ENCODE data around the gene ZMAT5. TPM values are rescaled to one million over a fixed set of nuclear protein-coding genes. Genes with fewer than 3 reads are reported as not detected.
A peak's percentile ranks its signal among the peaks of the same experiment; 100 is the strongest.

ZMAT5 gene
- total RNA-seq, 1 donor from 2014 or later, result 20.2 TPM

DNA sequence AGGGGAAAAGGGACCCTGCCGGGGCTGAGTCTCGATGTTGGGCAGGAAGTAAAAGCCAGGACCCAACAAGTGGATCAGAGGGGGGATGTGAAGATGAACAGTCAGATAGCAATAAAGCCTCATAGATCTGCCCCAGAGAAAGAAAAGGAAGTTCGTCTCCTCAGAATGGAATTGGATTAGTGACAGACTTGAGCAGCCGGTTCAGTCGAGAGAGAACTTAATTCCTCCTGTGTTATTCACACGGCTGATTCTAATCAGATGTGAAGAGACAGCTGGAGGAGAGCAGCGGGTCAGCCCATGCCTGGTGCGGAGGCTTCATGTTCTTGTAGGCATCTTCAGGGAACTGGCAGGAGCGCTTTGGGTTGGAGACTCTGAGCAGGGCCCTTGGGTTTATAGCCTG lies 76.3 kb downstream of the ZMAT5 start:
- no peak overlapping the region for H3K4me3 Mint-ChIP-seq (ENCODE audit: unreplicated experiment)
- TF ChIP-seq, protein P1, sequence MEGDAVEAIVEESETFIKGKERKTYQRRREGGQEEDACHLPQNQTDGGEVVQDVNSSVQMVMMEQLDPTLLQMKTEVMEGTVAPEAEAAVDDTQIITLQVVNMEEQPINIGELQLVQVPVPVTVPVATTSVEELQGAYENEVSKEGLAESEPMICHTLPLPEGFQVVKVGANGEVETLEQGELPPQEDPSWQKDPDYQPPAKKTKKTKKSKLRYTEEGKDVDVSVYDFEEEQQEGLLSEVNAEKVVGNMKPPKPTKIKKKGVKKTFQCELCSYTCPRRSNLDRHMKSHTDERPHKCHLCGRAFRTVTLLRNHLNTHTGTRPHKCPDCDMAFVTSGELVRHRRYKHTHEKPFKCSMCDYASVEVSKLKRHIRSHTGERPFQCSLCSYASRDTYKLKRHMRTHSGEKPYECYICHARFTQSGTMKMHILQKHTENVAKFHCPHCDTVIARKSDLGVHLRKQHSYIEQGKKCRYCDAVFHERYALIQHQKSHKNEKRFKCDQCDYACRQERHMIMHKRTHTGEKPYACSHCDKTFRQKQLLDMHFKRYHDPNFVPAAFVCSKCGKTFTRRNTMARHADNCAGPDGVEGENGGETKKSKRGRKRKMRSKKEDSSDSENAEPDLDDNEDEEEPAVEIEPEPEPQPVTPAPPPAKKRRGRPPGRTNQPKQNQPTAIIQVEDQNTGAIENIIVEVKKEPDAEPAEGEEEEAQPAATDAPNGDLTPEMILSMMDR (IDR thresholded peaks at IDR 0.05; ENCODE audit: unreplicated experiment), result no peak
- DNase-seq (ENCODE audit: low spot score), result no peak
- no peaks in the 10 kb centered on the region for H3K9me3 Mint-ChIP-seq (ENCODE audit: unreplicated experiment)
- peaks cover 12% of the 10 kb centered on the region for H3K4me1 Mint-ChIP-seq (ENCODE audit: unreplicated experiment)
- H3K27me3 Mint-ChIP-seq (ENCODE audit: unreplicated experiment), result peaks cover 3% of the 10 kb centered on the region
- no peak overlapping the region for H3K27ac Mint-ChIP-seq (ENCODE audit: unreplicated experiment)
- peaks cover 11% of the 10 kb centered on the region for H3K36me3 Mint-ChIP-seq (ENCODE audit: low read depth, unreplicated experiment)

DNA sequence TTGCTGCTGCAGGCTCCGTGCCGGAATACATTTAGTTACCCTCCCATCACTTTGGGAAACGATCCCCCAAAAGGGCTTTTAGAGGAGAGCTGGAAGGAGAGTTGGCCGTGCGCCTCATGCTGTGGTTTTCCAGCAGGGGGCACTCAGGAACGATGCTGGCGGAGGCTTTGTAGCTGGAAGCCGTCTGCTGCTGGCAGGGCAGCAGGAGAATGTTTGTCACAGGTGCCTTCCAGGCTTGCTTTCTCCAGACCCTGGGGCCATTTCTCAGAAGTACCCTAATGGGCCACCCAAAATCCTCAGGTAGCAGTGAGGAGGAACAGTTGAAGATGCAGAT lies 77.0 kb downstream of the ZMAT5 start:
- H3K4me3 Mint-ChIP-seq (ENCODE audit: unreplicated experiment), result no peak overlapping the region

DNA sequence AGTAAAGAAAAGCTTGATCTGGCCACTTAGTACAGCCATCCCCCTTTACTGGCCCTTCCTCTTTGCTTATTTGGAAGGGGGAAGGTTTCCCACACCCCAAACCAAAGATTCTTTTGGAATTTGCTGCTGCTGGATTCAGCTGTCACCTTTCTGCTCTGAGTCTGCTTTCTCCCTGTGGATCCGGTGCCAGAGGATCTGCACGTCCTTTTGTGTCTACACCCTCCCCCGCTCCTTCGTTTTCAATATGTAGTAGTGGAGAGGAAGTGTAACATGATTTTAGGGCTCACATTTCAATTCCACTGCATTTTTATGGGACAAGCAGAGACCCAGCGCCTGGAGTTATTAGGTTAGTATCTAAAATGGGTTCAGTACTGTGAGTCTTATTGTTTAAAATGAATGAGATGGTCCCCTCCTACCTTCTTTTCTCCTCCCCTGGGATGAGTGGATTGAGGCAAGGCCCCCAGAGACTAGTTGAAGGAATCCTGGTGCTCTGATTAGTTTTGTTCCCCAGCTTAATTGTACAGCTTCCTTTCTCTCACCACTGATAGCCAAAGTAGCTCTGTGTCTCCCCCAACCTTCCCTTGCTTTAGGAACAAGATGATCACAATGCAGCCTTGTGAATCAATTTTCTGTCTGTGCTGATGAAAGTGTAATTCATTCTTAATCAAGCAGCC lies 77.5 kb downstream of the ZMAT5 start:
- peaks cover 12% of the 10 kb centered on the region for H3K4me1 Mint-ChIP-seq (ENCODE audit: unreplicated experiment)
- peaks cover 13% of the 10 kb centered on the region for H3K36me3 Mint-ChIP-seq (ENCODE audit: low read depth, unreplicated experiment)
- H3K27ac Mint-ChIP-seq (ENCODE audit: unreplicated experiment), result peak overlapping the region; percentile 66
- no peaks in the 10 kb centered on the region for H3K9me3 Mint-ChIP-seq (ENCODE audit: unreplicated experiment)
- TF ChIP-seq, protein P1 (IDR thresholded peaks at IDR 0.05; ENCODE audit: unreplicated experiment), result no peak
- H3K27me3 Mint-ChIP-seq (ENCODE audit: unreplicated experiment), result peaks cover 3% of the 10 kb centered on the region
- no peak for DNase-seq (ENCODE audit: low spot score)
- H3K4me3 Mint-ChIP-seq (ENCODE audit: unreplicated experiment), result peak overlapping the region; percentile 34

More for the DNA sequence above, 77.0 kb downstream of the ZMAT5 start:
- H3K9me3 Mint-ChIP-seq (ENCODE audit: unreplicated experiment), result no peaks in the 10 kb centered on the region
- TF ChIP-seq, protein P1 (IDR thresholded peaks at IDR 0.05; ENCODE audit: unreplicated experiment), result peak; percentile 40
- peaks cover 11% of the 10 kb centered on the region for H3K36me3 Mint-ChIP-seq (ENCODE audit: low read depth, unreplicated experiment)
- H3K27ac Mint-ChIP-seq (ENCODE audit: unreplicated experiment), result no peak overlapping the region
- H3K4me1 Mint-ChIP-seq (ENCODE audit: unreplicated experiment), result peaks cover 12% of the 10 kb centered on the region
- peak; percentile 77 for DNase-seq (ENCODE audit: low spot score)
- peaks cover 3% of the 10 kb centered on the region for H3K27me3 Mint-ChIP-seq (ENCODE audit: unreplicated experiment)

DNA sequence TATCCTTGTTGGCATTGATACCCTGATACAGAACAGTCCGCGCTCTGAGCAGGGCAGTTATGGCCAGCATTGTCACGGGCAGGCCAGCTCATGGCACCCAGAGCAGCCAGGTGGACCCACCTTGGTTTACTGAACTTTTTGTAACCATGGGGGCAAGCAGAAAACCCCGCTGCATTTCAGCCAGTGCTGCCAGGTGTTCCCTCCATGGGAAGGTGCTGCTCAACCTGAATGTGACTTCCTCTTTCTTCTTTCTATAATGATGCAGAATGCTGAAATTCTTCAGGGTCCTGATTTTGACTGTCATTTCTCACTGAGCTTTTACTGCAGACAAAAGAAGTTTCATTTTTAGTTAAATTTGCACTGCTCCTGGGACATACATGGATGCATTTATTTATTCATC lies 82.6 kb downstream of the ZMAT5 start:
- H3K36me3 Mint-ChIP-seq (ENCODE audit: low read depth, unreplicated experiment), result peaks cover 30% of the 10 kb centered on the region
- peaks cover 2% of the 10 kb centered on the region for H3K4me1 Mint-ChIP-seq (ENCODE audit: unreplicated experiment)
- H3K4me3 Mint-ChIP-seq (ENCODE audit: unreplicated experiment), result no peak overlapping the region
- no peak for DNase-seq (ENCODE audit: low spot score)
- no peaks in the 10 kb centered on the region for H3K27me3 Mint-ChIP-seq (ENCODE audit: unreplicated experiment)
- H3K27ac Mint-ChIP-seq (ENCODE audit: unreplicated experiment), result no peak overlapping the region
- H3K9me3 Mint-ChIP-seq (ENCODE audit: unreplicated experiment), result no peaks in the 10 kb centered on the region
- TF ChIP-seq, protein P1 (IDR thresholded peaks at IDR 0.05; ENCODE audit: unreplicated experiment), result no peak

DNA sequence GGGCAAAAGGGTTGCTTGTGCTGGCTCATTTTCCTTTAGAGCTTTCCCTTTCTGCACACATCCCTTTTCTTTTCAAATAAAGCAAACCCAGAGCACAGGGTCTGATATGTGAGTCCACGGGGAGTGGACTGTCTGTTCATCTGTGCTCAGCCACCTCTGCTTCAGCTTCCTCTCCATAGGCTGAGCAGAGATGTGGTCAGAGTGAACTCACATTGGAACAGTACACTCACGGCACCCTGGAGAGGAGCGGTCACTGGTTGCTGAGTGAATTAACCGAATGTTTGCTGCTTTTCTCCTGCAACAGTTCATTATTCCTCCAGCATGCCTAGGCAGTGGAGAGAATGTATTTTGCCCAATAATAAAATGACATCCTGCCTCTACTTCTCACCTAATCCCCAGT lies 83.3 kb downstream of the ZMAT5 start:
- DNase-seq (ENCODE audit: low spot score), result no peak
- Mint-ChIP-seq H3K4me1 (ENCODE audit: unreplicated experiment) (no peaks in the 10 kb centered on the region), H3K36me3 (ENCODE audit: low read depth, unreplicated experiment) (peaks cover 28% of the 10 kb centered on the region), H3K27me3 (ENCODE audit: unreplicated experiment) (no peaks in the 10 kb centered on the region), H3K4me3 (ENCODE audit: unreplicated experiment) (no peak overlapping the region), H3K27ac (ENCODE audit: unreplicated experiment) (no peak overlapping the region), H3K9me3 (ENCODE audit: unreplicated experiment) (no peaks in the 10 kb centered on the region)
- TF ChIP-seq, protein P1 (IDR thresholded peaks at IDR 0.05; ENCODE audit: unreplicated experiment), result no peak

Other genes with a start within 250 kb of the ZMAT5 start
- 76.4 TPM for gene THOC5, start 213.2 kb downstream of the ZMAT5 start, total RNA-seq (ENCODE audit: unreplicated experiment)
- gene NIPSNAP1, start 185.9 kb downstream of the ZMAT5 start, total RNA-seq (ENCODE audit: unreplicated experiment), result 78.0 TPM
- gene NF2, start 163.4 kb downstream of the ZMAT5 start, total RNA-seq (ENCODE audit: unreplicated experiment), result 44.3 TPM
- gene CABP7, start 47.0 kb downstream of the ZMAT5 start, total RNA-seq (ENCODE audit: unreplicated experiment), result not detected
- 84.6 TPM for gene UQCR10, start 362 bp upstream of the ZMAT5 start, total RNA-seq (ENCODE audit: unreplicated experiment)
- 85.5 TPM for gene ASCC2, start 71.3 kb upstream of the ZMAT5 start, total RNA-seq (ENCODE audit: unreplicated experiment)
- 39.1 TPM for gene MTMR3, start 116.2 kb upstream of the ZMAT5 start, total RNA-seq (ENCODE audit: unreplicated experiment)

Data from endothelial cell (in vitro differentiated cells).